ENCODE results near the gene GLI3.

DNA sequence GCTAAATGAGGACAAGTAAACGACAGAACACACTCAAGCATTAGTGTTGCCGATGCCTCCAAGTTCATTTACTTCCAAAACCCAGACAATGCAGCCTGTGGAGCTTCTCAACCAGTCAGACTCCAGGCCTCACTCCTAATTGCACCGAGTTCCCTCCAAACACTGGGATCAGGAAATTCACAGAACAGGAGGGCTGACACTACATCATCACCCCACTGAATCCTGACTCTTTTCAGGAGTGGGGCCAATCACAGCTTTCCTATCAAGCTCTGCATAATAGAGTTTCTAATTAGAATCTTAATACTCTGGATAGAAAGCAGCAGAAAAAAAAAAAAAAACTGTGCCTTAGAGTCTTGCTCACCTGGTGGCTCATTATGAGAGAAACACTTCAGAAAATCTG is 103.7 kb downstream of the GLI3 start:
- TF ChIP-seq POLR2A (IDR thresholded peaks at IDR 0.05; ENCODE audit: low read depth, low read length), result no peak
- no peak for TF ChIP-seq TAF1 (IDR thresholded peaks at IDR 0.05; ENCODE audit: low read depth, low read length)
- TF ChIP-seq POLR2AphosphoS5 (IDR thresholded peaks at IDR 0.05; ENCODE audit: low read depth, low read length), result no peak
- TF ChIP-seq SPI1 (IDR thresholded peaks at IDR 0.05; ENCODE audit: low read depth, low read length), result no peak
- no peak for TF ChIP-seq POU2F2 (IDR thresholded peaks at IDR 0.05; ENCODE audit: low read depth, low read length)
- TF ChIP-seq PAX5 (IDR thresholded peaks at IDR 0.05; ENCODE audit: insufficient read depth, low read length, severe bottlenecking), result no peak
